Dermis lymphatic vessel endothelial cell (primary cell): ENCODE results near the gene DHX32. TPM values are rescaled to one million over a fixed set of nuclear protein-coding genes. Genes with fewer than 3 reads are reported as not detected.

Source experiments
- total RNA-seq: library from RNA; depleted of rRNA; stranded (reverse); fragments of >200 nt; gene quantifications from 2 replicates; pipeline ENCODE4 v1.2.1, GENCODE V29; 2014

Gene DHX32
- 46.9 and 49.4 TPM in 2 replicates for total RNA-seq

DNA sequence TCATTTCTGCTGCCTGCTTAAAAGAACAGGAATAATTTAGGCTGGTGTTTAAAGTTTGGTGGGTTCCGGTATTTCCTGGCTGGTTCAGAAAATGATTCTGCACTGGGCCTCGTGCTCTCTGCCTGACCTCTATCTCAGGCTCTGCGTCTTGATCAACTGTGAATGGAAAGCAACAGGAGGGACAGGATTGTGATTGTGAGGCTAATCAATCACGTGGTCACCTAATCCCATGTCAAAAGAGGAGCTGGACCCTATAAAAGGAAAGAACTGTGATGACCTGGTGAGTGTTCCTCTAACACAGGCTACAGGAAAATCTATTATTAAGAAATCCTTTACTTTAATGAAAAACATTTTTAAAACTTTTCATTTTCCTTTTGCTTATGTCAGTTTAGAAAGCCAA lies at the start of gene DHX32:
DHX32 (minus strand) TSS at position 101 of the 400 bp plus-strand sequence. CDS start 468 bp downstream, outside the sequence.

DNA sequence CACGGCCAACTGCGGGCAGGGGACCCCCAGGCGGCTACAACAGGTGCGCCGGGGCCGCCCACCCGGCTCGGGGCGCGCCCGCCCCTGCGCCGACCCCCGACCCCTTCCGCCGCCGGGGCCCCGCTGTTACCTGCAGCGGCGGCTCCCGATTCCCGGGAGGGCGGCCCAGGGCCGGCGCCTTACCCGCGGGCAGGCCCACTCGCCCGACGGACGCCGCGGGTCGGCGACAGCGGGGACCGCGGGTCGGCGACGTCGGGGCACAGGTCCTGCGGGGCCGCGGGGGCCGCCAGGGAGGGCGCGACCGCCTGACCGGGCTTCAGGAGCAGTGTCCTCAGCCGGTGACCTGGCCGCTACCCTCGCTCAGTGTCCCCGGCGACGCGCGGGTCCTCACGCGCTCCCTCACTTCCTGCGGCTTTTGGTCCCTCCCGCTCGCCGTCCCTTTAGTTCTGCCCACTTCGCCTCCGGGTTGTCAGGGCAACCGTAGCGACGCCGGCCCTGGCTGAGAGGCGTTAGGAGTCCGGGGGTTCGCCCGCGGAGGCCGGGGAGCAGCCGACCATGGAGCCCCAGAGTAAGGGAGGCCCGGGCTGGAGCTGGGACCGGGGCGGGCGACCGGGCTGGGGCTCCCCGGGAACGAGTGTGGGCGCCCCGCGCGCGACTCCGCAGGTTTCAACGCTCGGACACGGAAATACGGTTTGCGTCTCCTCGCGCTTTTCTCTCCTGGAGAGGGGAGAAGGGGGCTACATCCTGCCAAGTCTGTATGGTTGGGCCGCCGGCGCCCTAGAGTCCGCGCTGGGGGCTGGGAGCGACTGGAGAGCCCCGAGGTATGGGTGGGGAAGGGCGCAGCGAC lies 15.2 kb upstream of the DHX32 start, which contains the start of gene FANK1:
FANK1 (plus strand) TSS at position 477 of the 847 bp plus-strand sequence; CDS start at position 556, 79 bp downstream.

DNA sequence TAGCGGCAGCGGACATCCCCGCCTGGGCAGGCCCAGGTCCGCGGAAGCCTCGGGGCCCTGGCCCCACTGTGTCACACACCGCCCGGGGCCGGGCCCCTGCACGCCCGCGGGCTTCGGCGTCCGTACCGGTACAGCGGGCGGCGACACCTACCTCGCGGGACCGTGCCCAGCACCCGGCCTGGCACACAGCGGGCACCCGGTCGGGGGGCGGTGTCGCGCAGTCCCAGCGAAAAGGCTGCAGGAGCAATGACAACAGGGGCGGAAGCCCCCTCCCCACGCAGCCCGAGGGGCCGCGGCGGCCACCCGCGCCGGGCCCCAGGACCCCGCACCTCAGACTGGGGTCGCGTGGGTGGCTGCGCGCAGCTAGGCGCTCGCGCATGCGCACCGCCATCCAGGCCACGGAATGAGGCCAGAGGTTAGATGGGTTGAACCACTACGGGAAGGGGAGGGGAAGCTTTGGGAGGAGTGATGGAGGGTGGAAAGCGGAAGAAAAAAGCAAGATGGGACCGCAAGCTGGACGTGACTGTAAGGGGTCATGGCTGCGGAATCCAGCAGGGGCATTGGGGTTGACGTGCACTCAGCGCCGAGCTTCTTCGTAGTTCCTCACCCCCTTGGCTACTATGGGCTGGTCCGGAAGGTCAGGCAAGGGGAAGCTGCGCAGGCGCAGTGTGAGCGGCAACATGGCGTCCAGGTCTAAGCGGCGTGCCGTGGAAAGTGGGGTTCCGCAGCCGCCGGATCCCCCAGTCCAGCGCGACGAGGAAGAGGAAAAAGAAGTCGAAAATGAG lies 58.0 kb downstream of the DHX32 start, which contains the start of the genes BCCIP and UROS:
BCCIP (plus strand) TSS at position 669 of the 785 bp plus-strand sequence; CDS start at position 681, 12 bp downstream.
UROS (minus strand) TSS at position 381 of the 785 bp plus-strand sequence. CDS start 6,759 bp downstream, outside the sequence.

Other genes with a start within 250 kb of the DHX32 start
- not detected in 2 replicates for gene TEX36, start 198.1 kb downstream of the DHX32 start, total RNA-seq
- gene EDRF1, start 161.6 kb downstream of the DHX32 start, total RNA-seq, result 11.6 and 16.9 TPM in 2 replicates
- 1.1 TPM in 2 replicates for gene MMP21, start 105.5 kb downstream of the DHX32 start, total RNA-seq
- 65.9 and 76.4 TPM in 2 replicates for gene UROS, start 58.0 kb downstream of the DHX32 start, total RNA-seq
- 31.1 and 34.6 TPM in 2 replicates for gene BCCIP, start 57.7 kb downstream of the DHX32 start, total RNA-seq
- gene FANK1, start 15.3 kb upstream of the DHX32 start, total RNA-seq, result 0.22 and 1.1 TPM in 2 replicates